ENCODE results near the gene MDFI.

Gene MDFI

GRCh38 chr6:41638002-41638934 is at the start of gene MDFI:
MDFI (plus strand) TSS chr6:41638468; CDS start chr6:41638750, 282 bp downstream.
- DNase-seq, result no peak

GRCh38 chr6:41589223-41589622 is 49.0 kb upstream of the MDFI start:
- DNase-seq, result no peak

- DNase-seq, result no peak
These were observed 48.3 kb upstream of the MDFI start for GRCh38 chr6:41589636-41590622.

- DNase-seq, result peak; percentile 2
These were observed 47.1 kb upstream of the MDFI start for GRCh38 chr6:41591122-41591521.

- peak; percentile 42 for DNase-seq
These were observed 46.3 kb upstream of the MDFI start for GRCh38 chr6:41591859-41592502.

- DNase-seq, result no peak
These were observed 44.9 kb upstream of the MDFI start for GRCh38 chr6:41593406-41593805.

GRCh38 chr6:41593839-41594238 is 44.4 kb upstream of the MDFI start:
- DNase-seq, result no peak

GRCh38 chr6:41594326-41594725 is 43.9 kb upstream of the MDFI start:
- no peak for DNase-seq

GRCh38 chr6:41594766-41595165 is 43.5 kb upstream of the MDFI start:
- no peak for DNase-seq

GRCh38 chr6:41595166-41595565 is 43.1 kb upstream of the MDFI start:
- DNase-seq, result no peak

- no peak for DNase-seq
These were observed 42.1 kb upstream of the MDFI start for GRCh38 chr6:41596096-41596685.

- DNase-seq, result no peak
These were observed 41.5 kb upstream of the MDFI start for GRCh38 chr6:41596807-41597206.

- DNase-seq, result no peak
These were observed 40.8 kb upstream of the MDFI start for GRCh38 chr6:41597246-41598000.

GRCh38 chr6:41598670-41599014 is 39.6 kb upstream of the MDFI start:
- DNase-seq, result no peak

GRCh38 chr6:41599015-41599851 is 39.0 kb upstream of the MDFI start:
- DNase-seq, result no peak

GRCh38 chr6:41599852-41600445 is 38.3 kb upstream of the MDFI start:
- no peak for DNase-seq

- no peak for DNase-seq
These were observed 37.6 kb upstream of the MDFI start for GRCh38 chr6:41600499-41601247.

- DNase-seq, result no peak
These were observed 37.1 kb upstream of the MDFI start for GRCh38 chr6:41601248-41601549.

GRCh38 chr6:41602422-41602743 is 35.9 kb upstream of the MDFI start:
- no peak for DNase-seq
